Immature natural killer cell (primary cell): ENCODE results near the gene ATP9B. TPM values are rescaled to one million over a fixed set of nuclear protein-coding genes. Genes with fewer than 3 reads are reported as not detected.
A peak's percentile ranks its signal among the peaks of the same experiment; 100 is the strongest.
"Not testable (repeated sequence)": the region's sequence is repeated elsewhere in the genome, so short reads cannot be mapped to it uniquely, and the experiment has no call there.

Source experiments
- DNase-seq, 3 donors: peaks; one replicate each; pipeline ENCODE4 v3.0.0; 2022; ENCODE audit warnings: mixed read lengths in 1 of 3
- H3K27ac Mint-ChIP-seq, 6 donors: one replicate each; pipeline ENCODE4 v1.8.0; 2020; ENCODE audit warnings: mixed read lengths in 6 of 6, mild to moderate bottlenecking in 5 of 6, inconsistent platforms in 4 of 6, moderate library complexity in 3 of 6
- H3K27me3 Mint-ChIP-seq, 3 donors: one replicate each; pipeline ENCODE4 v1.8.0; 2020 to 2021; ENCODE audit warnings: low read depth in 3 of 3, mild to moderate bottlenecking in 3 of 3, mixed read lengths in 3 of 3, moderate library complexity in 3 of 3, inconsistent platforms in 1 of 3
- H3K36me3 Mint-ChIP-seq, 3 donors: one replicate each; pipeline ENCODE4 v1.8.0; 2020; ENCODE audit warnings: mixed read lengths in 3 of 3, inconsistent platforms in 2 of 3, mild to moderate bottlenecking in 2 of 3
- H3K4me1 Mint-ChIP-seq, 2 donors: one replicate each; pipeline ENCODE4 v1.8.0; 2020; ENCODE audit warnings: inconsistent platforms in 2 of 2, mild to moderate bottlenecking in 2 of 2, mixed read lengths in 2 of 2, moderate library complexity in 1 of 2
- H3K4me3 Mint-ChIP-seq, 5 donors: one replicate each; pipeline ENCODE4 v1.8.0; 2020; ENCODE audit warnings: mild to moderate bottlenecking in 5 of 5, mixed read lengths in 5 of 5, inconsistent platforms in 3 of 5, moderate library complexity in 3 of 5
- H3K9me3 Mint-ChIP-seq, 6 donors: one replicate each; pipeline ENCODE4 v1.8.0; 2020; ENCODE audit warnings: mild to moderate bottlenecking in 6 of 6, mixed read lengths in 6 of 6, inconsistent platforms in 4 of 6, moderate library complexity in 3 of 6
- polyA plus RNA-seq, 3 donors: library from polyadenylated mRNA; unstranded; fragments of 300-500 nt; fragmentation: Illumina TruSeq; gene quantifications; one replicate each; pipeline ENCODE4 v1.2.3, GENCODE V29; 2021

The ATP9B gene
- polyA plus RNA-seq, 3 donors from 2014 or later: 11.4 to 16.9 (median 11.5) TPM

GRCh38 chr18:79078791-79079190, 9.6 kb downstream of the ATP9B start:
- DNase-seq, H3K9me3 Mint-ChIP-seq, H3K4me3 Mint-ChIP-seq, H3K27me3 Mint-ChIP-seq: not testable (repeated sequence)
- Mint-ChIP-seq H3K4me1 (peaks cover 36 to 72% of the 10 kb centered on the region in 2 donors), H3K36me3 (peaks cover 8 to 37% (median 24%) of the 10 kb centered on the region in 3 donors), H3K27ac (peak overlapping the region in 1 of 6 donors; percentile 36)

- no peaks in the 10 kb centered on the region for H3K9me3 Mint-ChIP-seq
- DNase-seq: no peak
- H3K27me3 Mint-ChIP-seq: no peaks in the 10 kb centered on the region
- peaks cover 0 to 8% (median 3%) of the 10 kb centered on the region in 3 donors for H3K36me3 Mint-ChIP-seq
- H3K27ac Mint-ChIP-seq: no peak overlapping the region
- peaks cover 35 to 68% of the 10 kb centered on the region in 2 donors for H3K4me1 Mint-ChIP-seq
- H3K4me3 Mint-ChIP-seq: no peak overlapping the region
Measured at GRCh38 chr18:79092874-79093273, 23.7 kb downstream of the ATP9B start.

GRCh38 chr18:79093986-79094385, 24.8 kb downstream of the ATP9B start:
- no peaks in the 10 kb centered on the region for H3K27me3 Mint-ChIP-seq
- H3K4me1 Mint-ChIP-seq: peaks cover 33 to 58% of the 10 kb centered on the region in 2 donors
- peaks cover 0 to 2% (median 0%) of the 10 kb centered on the region in 6 donors for H3K9me3 Mint-ChIP-seq
- DNase-seq: no peak
- peaks cover 4 to 14% (median 9%) of the 10 kb centered on the region in 3 donors for H3K36me3 Mint-ChIP-seq
- no peak overlapping the region for H3K4me3 Mint-ChIP-seq
- no peak overlapping the region for H3K27ac Mint-ChIP-seq

GRCh38 chr18:79095216-79095615, 26.0 kb downstream of the ATP9B start:
- Mint-ChIP-seq H3K27me3 (peaks cover 0 to 4% (median 0%) of the 10 kb centered on the region in 3 donors), H3K4me1 (peaks cover 31 to 48% of the 10 kb centered on the region in 2 donors), H3K36me3 (peaks cover 6 to 19% (median 14%) of the 10 kb centered on the region in 3 donors), H3K4me3 (no peak overlapping the region), H3K9me3 (peaks cover 0 to 2% (median 0%) of the 10 kb centered on the region in 6 donors), H3K27ac (peak overlapping the region in 1 of 6 donors; percentile 45)
- no peak for DNase-seq

- peaks cover 19 to 41% of the 10 kb centered on the region in 2 donors for H3K4me1 Mint-ChIP-seq
- peaks cover 18 to 26% (median 20%) of the 10 kb centered on the region in 3 donors for H3K36me3 Mint-ChIP-seq
- H3K27ac Mint-ChIP-seq: no peak overlapping the region
Measured at GRCh38 chr18:79100944-79101343, 31.8 kb downstream of the ATP9B start.

GRCh38 chr18:79102886-79103285, 33.7 kb downstream of the ATP9B start:
- H3K27me3 Mint-ChIP-seq: peaks cover 0 to 4% (median 0%) of the 10 kb centered on the region in 3 donors
- peaks cover 0 to 2% (median 0%) of the 10 kb centered on the region in 6 donors for H3K9me3 Mint-ChIP-seq
- DNase-seq: no peak
- peaks cover 18 to 23% (median 20%) of the 10 kb centered on the region in 3 donors for H3K36me3 Mint-ChIP-seq
- no peak overlapping the region for H3K4me3 Mint-ChIP-seq
- peaks cover 24 to 52% of the 10 kb centered on the region in 2 donors for H3K4me1 Mint-ChIP-seq
- peak overlapping the region in 1 of 6 donors; percentile 17 for H3K27ac Mint-ChIP-seq

More at GRCh38 chr18:79100944-79101343, 31.8 kb downstream of the ATP9B start:
- no peak overlapping the region for H3K4me3 Mint-ChIP-seq
- H3K27me3 Mint-ChIP-seq: peaks cover 0 to 4% (median 0%) of the 10 kb centered on the region in 3 donors
- no peak for DNase-seq
- H3K9me3 Mint-ChIP-seq: peaks cover 0 to 2% (median 0%) of the 10 kb centered on the region in 6 donors

- DNase-seq: no peak
- H3K4me3 Mint-ChIP-seq: no peak overlapping the region
- H3K9me3 Mint-ChIP-seq: no peaks in the 10 kb centered on the region
- H3K36me3 Mint-ChIP-seq: peaks cover 11 to 15% (median 15%) of the 10 kb centered on the region in 3 donors
- H3K27ac Mint-ChIP-seq: peak overlapping the region in 2 of 6 donors; percentile 32 to 71
- peaks cover 0 to 2% (median 0%) of the 10 kb centered on the region in 3 donors for H3K27me3 Mint-ChIP-seq
- peaks cover 25 to 63% of the 10 kb centered on the region in 2 donors for H3K4me1 Mint-ChIP-seq
Measured at GRCh38 chr18:79104137-79104536, 34.9 kb downstream of the ATP9B start.

- Mint-ChIP-seq H3K4me1 (peaks cover 25 to 60% of the 10 kb centered on the region in 2 donors), H3K9me3 (no peaks in the 10 kb centered on the region), H3K4me3 (no peak overlapping the region), H3K27ac (no peak overlapping the region), H3K27me3 (no peaks in the 10 kb centered on the region), H3K36me3 (peaks cover 6 to 12% (median 9%) of the 10 kb centered on the region in 3 donors)
- no peak for DNase-seq
Measured at GRCh38 chr18:79105455-79105854, 36.3 kb downstream of the ATP9B start.

GRCh38 chr18:79106084-79106483, 36.9 kb downstream of the ATP9B start:
- H3K4me3 Mint-ChIP-seq: no peak overlapping the region
- peaks cover 5 to 8% (median 5%) of the 10 kb centered on the region in 3 donors for H3K36me3 Mint-ChIP-seq
- no peaks in the 10 kb centered on the region for H3K9me3 Mint-ChIP-seq
- H3K27me3 Mint-ChIP-seq: no peaks in the 10 kb centered on the region
- peaks cover 25 to 56% of the 10 kb centered on the region in 2 donors for H3K4me1 Mint-ChIP-seq
- no peak for DNase-seq
- peak overlapping the region in 2 of 6 donors; percentile 14 to 16 for H3K27ac Mint-ChIP-seq

- Mint-ChIP-seq H3K27ac (peak overlapping the region in 1 of 6 donors; percentile 26), H3K4me1 (peaks cover 20 to 48% of the 10 kb centered on the region in 2 donors), H3K36me3 (peaks cover 0 to 5% (median 0%) of the 10 kb centered on the region in 3 donors), H3K27me3 (no peaks in the 10 kb centered on the region), H3K9me3 (no peaks in the 10 kb centered on the region), H3K4me3 (no peak overlapping the region)
- no peak for DNase-seq
Measured at GRCh38 chr18:79107886-79108285, 38.7 kb downstream of the ATP9B start.

GRCh38 chr18:79108549-79109215, 39.5 kb downstream of the ATP9B start:
- H3K36me3 Mint-ChIP-seq: peaks cover 3 to 5% (median 4%) of the 10 kb centered on the region in 3 donors
- H3K27ac Mint-ChIP-seq: no peak overlapping the region
- no peaks in the 10 kb centered on the region for H3K27me3 Mint-ChIP-seq
- H3K4me3 Mint-ChIP-seq: no peak overlapping the region
- H3K4me1 Mint-ChIP-seq: peaks cover 13 to 40% of the 10 kb centered on the region in 2 donors
- H3K9me3 Mint-ChIP-seq: no peaks in the 10 kb centered on the region
- no peak for DNase-seq

- no peak overlapping the region for H3K27ac Mint-ChIP-seq
- H3K36me3 Mint-ChIP-seq: peaks cover 9 to 17% (median 13%) of the 10 kb centered on the region in 3 donors
- no peak overlapping the region for H3K4me3 Mint-ChIP-seq
- H3K4me1 Mint-ChIP-seq: peaks cover 5 to 17% of the 10 kb centered on the region in 2 donors
- no peak for DNase-seq
- no peaks in the 10 kb centered on the region for H3K27me3 Mint-ChIP-seq
- H3K9me3 Mint-ChIP-seq: no peaks in the 10 kb centered on the region
Measured at GRCh38 chr18:79111483-79111882, 42.3 kb downstream of the ATP9B start.

GRCh38 chr18:79117385-79117784, 48.2 kb downstream of the ATP9B start:
- Mint-ChIP-seq H3K27me3 (no peaks in the 10 kb centered on the region), H3K4me3 (no peak overlapping the region), H3K36me3 (peaks cover 9 to 24% (median 19%) of the 10 kb centered on the region in 3 donors), H3K9me3 (no peaks in the 10 kb centered on the region), H3K4me1 (no peaks in the 10 kb centered on the region), H3K27ac (peak overlapping the region in 1 of 6 donors; percentile 14)
- DNase-seq: no peak

GRCh38 chr18:79117788-79118187, 48.6 kb downstream of the ATP9B start:
- no peak overlapping the region for H3K4me3 Mint-ChIP-seq
- no peak overlapping the region for H3K27ac Mint-ChIP-seq
- no peaks in the 10 kb centered on the region for H3K27me3 Mint-ChIP-seq
- H3K36me3 Mint-ChIP-seq: peaks cover 12 to 24% (median 19%) of the 10 kb centered on the region in 3 donors
- no peaks in the 10 kb centered on the region for H3K9me3 Mint-ChIP-seq
- H3K4me1 Mint-ChIP-seq: no peaks in the 10 kb centered on the region
- DNase-seq: no peak
